GM21717 (cell line): ENCODE data around the gene SLC17A3.

Experiments used
- ATAC-seq: cut with Tn5 transposase; IDR thresholded peaks from one replicate; pipeline ENCODE4 v1.9.1; 2021; ENCODE audit warnings: mild to moderate bottlenecking, moderate library complexity; ENCODE audit not compliant: unreplicated experiment

Gene SLC17A3

GRCh38 chr6:25835442-25836283 lies 38.4 kb downstream of the SLC17A3 start:
- ATAC-seq: no peak

- no peak for ATAC-seq
These were observed 39.1 kb downstream of the SLC17A3 start for GRCh38 chr6:25834950-25835349.

- ATAC-seq: no peak
These were observed 40.9 kb downstream of the SLC17A3 start for GRCh38 chr6:25833136-25833535.

GRCh38 chr6:25832670-25833069 lies 41.4 kb downstream of the SLC17A3 start:
- no peak for ATAC-seq

GRCh38 chr6:25832307-25832662 lies 41.8 kb downstream of the SLC17A3 start:
- ATAC-seq: no peak

GRCh38 chr6:25831532-25832306 lies 42.3 kb downstream of the SLC17A3 start, which contains the start of gene SLC17A1:
Gene SLC17A1 (minus strand): TSS chr6:25832052. CDS start chr6:25830557, 1,495 bp downstream.
- ATAC-seq: no peak

GRCh38 chr6:25830458-25830857 lies 43.6 kb downstream of the SLC17A3 start:
- ATAC-seq: no peak

- ATAC-seq: peak; percentile 74
These were observed 44.7 kb downstream of the SLC17A3 start for GRCh38 chr6:25829375-25829774.

- no peak for ATAC-seq
These were observed 52.7 kb downstream of the SLC17A3 start for GRCh38 chr6:25821341-25821740.

- no peak for ATAC-seq
These were observed 57.8 kb downstream of the SLC17A3 start for GRCh38 chr6:25816252-25816651.

- ATAC-seq: no peak
These were observed 58.8 kb downstream of the SLC17A3 start for GRCh38 chr6:25815194-25815593.

GRCh38 chr6:25804804-25805203 lies 69.2 kb downstream of the SLC17A3 start:
- no peak for ATAC-seq

- ATAC-seq: no peak
These were observed 72.6 kb downstream of the SLC17A3 start for GRCh38 chr6:25801436-25801835.
